GM23338 (cell line): Measurements from ENCODE around the gene EID2B.

ENCODE experiments used
- CREB1 ChIP-seq: fragments of 250-450 bp; sonication (Bioruptor Pico); IDR thresholded peaks from 2 replicates; pipeline ENCODE4 v1.5.0; 2020; ENCODE audit warnings: low read depth, mild to moderate bottlenecking, moderate library complexity
- EZH2 ChIP-seq: fragments of 200-600 bp; sonication (generic); IDR thresholded peaks from one replicate; pipeline ENCODE4 v1.8.0; 2017; ENCODE audit warnings: antibody characterized with exemption, mild to moderate bottlenecking, low read depth; ENCODE audit not compliant: unreplicated experiment
- JUNB ChIP-seq: IDR thresholded peaks from one replicate; pipeline ENCODE4 v1.6.1; 2016; ENCODE audit warnings: antibody characterized with exemption; ENCODE audit not compliant: unreplicated experiment
- NANOG ChIP-seq: IDR thresholded peaks from 2 replicates; pipeline ENCODE4 v1.6.1; 2016; ENCODE audit warnings: antibody characterized with exemption, borderline replicate concordance
- POLR2AphosphoS5 ChIP-seq: IDR thresholded peaks from 2 replicates; pipeline ENCODE4 v1.6.1; 2016; ENCODE audit warnings: antibody characterized with exemption, low read depth
- ZNF114 ChIP-seq: fragments of 250-450 bp; sonication (Bioruptor Pico); IDR thresholded peaks from 2 replicates; pipeline ENCODE4 v1.5.0; 2020; ENCODE audit warnings: mild to moderate bottlenecking, moderate library complexity
- TF ChIP-seq, protein P1 (sequence below): IDR thresholded peaks from 2 replicates; pipeline ENCODE4 v1.6.1; 2016; ENCODE audit warnings: antibody characterized with exemption
- TF ChIP-seq, protein P2 (sequence below), 2 experiments: fragments of 200-600 bp in 1 of 2; sonication (generic) in 1 of 2; conservative IDR thresholded peaks; 2 replicates each; pipeline versions ENCODE4 v1.5.1 to v1.6.1; 2016 to 2017; ENCODE audit warnings: antibody characterized with exemption in 2 of 2, low read depth in 2 of 2, mild to moderate bottlenecking in 2 of 2, moderate library complexity in 1 of 2

DNA sequence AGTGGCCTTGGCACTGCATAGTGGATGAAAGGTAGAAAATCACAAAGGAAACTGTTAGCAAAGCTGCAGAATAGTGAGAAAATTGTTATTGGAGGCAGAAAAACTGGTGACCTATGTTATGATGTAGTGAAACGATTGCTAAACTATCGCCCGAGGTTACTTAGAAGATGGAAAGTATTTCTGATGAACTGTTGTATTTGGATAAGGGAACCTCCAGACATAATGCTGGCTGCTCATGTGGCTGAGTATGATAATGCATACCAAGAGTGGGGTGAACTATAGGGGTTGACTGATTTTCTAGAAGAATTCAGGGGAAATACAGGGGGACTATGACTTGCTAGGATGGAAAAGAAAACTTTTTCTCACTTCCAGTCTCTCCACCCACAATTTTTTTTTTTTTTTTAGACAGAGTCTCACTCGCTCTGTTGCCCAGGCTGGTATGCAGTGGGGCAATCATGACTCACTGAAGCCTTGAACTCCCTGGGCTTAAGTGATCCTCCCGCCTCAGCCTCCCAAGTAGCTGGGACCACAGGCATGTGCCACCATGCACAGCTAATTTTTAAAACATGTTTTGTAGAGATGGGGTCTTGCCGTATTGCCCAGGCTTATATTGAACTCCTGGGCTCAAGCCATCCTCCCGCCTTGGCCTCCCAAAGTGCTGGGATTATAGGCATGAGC is 11.7 kb upstream of the EID2B start:
- TF ChIP-seq EZH2 (no peak), CREB1 (no peak), POLR2AphosphoS5 (no peak), ZNF114 (CRISPR knock-in tag) (no peak), NANOG (no peak), JUNB (no peak)
- TF ChIP-seq, protein P1, sequence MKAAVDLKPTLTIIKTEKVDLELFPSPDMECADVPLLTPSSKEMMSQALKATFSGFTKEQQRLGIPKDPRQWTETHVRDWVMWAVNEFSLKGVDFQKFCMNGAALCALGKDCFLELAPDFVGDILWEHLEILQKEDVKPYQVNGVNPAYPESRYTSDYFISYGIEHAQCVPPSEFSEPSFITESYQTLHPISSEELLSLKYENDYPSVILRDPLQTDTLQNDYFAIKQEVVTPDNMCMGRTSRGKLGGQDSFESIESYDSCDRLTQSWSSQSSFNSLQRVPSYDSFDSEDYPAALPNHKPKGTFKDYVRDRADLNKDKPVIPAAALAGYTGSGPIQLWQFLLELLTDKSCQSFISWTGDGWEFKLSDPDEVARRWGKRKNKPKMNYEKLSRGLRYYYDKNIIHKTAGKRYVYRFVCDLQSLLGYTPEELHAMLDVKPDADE = no peak
- TF ChIP-seq, protein P2, sequence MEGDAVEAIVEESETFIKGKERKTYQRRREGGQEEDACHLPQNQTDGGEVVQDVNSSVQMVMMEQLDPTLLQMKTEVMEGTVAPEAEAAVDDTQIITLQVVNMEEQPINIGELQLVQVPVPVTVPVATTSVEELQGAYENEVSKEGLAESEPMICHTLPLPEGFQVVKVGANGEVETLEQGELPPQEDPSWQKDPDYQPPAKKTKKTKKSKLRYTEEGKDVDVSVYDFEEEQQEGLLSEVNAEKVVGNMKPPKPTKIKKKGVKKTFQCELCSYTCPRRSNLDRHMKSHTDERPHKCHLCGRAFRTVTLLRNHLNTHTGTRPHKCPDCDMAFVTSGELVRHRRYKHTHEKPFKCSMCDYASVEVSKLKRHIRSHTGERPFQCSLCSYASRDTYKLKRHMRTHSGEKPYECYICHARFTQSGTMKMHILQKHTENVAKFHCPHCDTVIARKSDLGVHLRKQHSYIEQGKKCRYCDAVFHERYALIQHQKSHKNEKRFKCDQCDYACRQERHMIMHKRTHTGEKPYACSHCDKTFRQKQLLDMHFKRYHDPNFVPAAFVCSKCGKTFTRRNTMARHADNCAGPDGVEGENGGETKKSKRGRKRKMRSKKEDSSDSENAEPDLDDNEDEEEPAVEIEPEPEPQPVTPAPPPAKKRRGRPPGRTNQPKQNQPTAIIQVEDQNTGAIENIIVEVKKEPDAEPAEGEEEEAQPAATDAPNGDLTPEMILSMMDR (conservative IDR thresholded peaks at IDR 0.05; ENCODE audit: low read depth in 2 of 2) = no peak
